Measurements from ENCODE around the gene KLC1.
"Not testable (repeated sequence)": the region's sequence is repeated elsewhere in the genome, so short reads cannot be mapped to it uniquely, and the experiment has no call there.

Gene KLC1

DNA sequence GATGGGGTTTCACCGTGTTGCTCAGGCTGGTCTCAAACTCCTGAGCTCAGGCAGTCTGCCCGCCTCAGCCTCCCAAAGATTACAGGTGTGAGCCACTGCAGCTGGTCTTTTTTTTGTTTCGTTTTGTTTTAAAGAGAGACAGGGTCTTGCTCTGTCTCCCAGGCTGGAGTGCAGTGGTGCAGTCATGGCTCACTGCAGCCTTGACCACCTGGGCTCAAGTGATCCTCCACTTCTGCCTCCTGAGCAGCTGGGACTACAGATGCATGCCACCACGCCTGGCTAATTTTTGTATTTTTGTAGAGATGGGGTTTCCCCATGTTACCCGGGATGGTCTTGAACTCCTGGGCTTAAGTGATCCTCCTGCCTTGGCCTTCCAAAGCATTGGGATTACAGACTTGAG lies 62.6 kb downstream of the KLC1 start:
- DNase-seq (ENCODE audit: low read depth): not testable (repeated sequence)

DNA sequence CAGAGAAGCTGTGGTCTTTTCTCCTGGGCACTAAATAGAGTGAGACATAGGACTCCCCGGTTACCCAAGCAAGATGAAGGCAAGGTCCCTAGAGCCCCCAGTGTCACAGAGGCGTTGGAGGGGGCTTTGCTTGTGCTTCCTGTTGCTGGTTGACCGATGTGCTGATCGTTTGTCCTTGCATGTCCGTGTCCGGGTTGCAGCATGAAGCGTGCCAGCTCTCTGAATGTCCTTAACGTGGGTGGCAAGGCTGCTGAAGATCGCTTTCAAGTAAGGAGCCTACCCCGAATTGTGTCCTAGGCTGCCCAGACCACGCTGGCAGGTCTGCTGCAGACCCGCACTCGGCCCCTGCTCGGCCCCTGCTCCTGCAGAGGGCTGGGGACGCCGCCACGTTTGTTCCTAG lies 63.1 kb downstream of the KLC1 start:
- no peak for DNase-seq (ENCODE audit: low read depth)

DNA sequence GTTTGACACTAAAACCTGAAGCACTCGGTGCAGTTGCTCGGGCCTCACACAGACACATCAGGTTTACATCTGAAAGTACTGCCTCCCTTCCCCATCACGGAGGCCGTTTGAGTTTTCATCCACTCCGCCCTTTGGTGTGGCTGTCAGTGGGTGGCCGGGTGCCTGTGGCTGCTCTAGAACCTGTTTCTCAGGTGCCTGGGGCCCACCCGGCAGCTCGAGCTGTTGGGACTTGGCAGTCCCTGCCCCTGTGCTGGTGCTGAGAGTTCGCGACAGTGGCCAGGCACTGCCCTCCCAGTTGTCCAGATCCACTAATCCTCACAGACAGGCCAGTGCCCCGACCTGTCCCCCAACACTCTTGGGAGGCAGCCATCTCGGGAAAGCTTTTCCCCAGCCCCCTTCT lies 63.9 kb downstream of the KLC1 start:
- DNase-seq (ENCODE audit: low read depth): no peak

- DNase-seq (ENCODE audit: low read depth): no peak
Measured at GRCh38 chr14:103693515-103693914, 64.5 kb downstream of the KLC1 start.

DNA sequence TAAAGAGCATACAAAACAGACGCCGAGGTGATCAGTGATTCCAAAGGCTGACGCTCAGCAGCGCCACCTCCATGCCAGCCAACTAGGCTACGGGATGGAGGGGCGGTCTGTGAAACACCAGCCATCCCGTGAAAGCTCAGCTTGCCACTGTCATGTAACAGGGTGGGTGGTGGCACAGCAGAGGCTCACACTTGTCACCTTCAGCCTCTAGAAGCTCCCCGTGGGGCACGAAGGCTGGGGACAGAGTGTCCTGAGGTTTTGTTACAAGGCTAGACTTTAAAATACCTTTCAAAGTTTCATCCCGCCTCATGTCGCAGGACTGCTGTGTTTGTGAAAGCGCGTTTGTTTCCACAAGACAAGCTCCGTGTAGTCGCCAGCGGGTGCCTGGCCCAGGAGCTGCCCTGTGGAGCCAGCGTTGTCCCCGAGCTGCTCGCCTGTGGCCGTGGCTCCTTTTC lies 65.6 kb downstream of the KLC1 start:
- DNase-seq (ENCODE audit: low read depth): no peak

- no peak for DNase-seq (ENCODE audit: low read depth)
Measured at GRCh38 chr14:103695296-103696069, 66.5 kb downstream of the KLC1 start.

DNA sequence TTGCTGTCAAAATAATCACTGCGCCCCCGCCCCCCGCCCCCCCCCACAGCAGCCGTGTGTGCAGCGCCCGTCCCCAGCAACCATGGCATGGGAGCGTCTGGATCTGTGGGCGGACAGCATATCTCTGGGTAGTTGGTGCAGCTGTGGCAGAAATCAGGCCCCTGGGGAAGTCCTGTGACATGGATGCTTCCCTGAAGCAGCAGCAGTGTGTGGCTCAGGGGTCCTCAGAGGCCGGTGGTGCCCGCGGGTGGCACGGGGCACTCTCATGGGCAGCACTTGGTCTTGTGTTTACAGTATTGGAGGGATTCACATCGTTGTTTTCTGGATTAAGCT lies 67.0 kb downstream of the KLC1 start:
- no peak for DNase-seq (ENCODE audit: low read depth)

- DNase-seq (ENCODE audit: low read depth): no peak
Measured at GRCh38 chr14:103696466-103697071, 67.6 kb downstream of the KLC1 start.

GRCh38 chr14:103697206-103697602 lies 68.2 kb downstream of the KLC1 start:
- DNase-seq (ENCODE audit: low read depth): no peak

DNA sequence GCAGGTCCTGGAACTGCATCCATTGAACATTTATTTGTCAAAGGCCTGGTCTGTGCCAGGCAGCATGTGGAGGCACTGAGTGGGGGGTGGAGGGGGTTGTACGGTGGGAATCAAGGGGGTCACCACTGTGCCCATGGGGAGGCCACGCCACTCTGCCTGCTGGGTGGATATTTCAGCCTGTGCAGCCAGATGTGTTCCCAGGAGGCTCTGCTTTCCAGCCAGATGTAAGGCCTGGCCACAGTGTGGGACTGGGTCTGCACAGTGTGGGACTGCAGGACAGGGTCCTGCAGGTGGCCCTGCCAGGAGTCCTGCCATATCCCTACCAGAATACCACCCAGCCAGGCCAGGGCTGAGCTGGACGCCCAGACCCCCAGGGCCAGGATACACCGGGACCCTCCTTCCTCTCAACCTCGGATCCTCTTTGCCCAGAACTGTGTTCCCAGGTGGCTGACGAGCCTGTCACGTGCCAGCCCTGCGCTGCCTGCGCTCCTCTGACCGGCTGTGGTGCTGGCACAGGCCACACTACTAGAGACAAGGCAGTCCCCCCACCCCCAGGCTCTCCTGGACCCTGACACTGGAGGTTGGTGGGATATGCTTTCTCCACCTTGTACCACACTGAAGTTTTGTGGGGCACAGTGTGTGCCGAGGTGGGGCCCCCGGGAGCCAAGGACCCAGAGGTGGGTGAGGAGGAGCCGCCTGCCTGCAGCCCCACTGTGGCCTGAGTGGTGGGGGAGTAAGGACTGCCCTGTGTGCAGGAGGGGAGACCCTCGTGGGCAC lies 68.8 kb downstream of the KLC1 start:
- DNase-seq (ENCODE audit: low read depth): no peak

GRCh38 chr14:103698380-103699260 lies 69.6 kb downstream of the KLC1 start:
- DNase-seq (ENCODE audit: low read depth): no peak

DNA sequence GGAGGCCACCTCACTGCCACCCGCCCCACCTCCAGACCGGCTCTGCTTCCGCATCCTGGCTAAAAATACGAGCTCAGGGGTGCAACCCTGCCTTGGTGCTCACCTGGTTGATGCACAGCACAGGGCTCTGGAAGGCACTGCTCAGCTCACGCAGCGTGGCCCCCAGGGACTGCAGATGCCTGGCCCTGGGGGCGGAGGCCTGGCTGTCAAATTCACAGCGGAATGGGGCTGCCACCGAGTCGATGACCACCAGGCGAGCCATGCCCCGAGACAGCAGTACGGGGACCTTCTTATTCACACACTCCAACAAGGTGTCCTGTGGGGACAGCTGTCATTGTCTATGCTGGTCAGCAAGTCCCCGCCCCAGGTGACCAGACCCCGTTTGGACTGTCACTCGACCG lies 70.2 kb downstream of the KLC1 start:
- DNase-seq (ENCODE audit: low read depth): no peak

- no peak for DNase-seq (ENCODE audit: low read depth)
Measured at GRCh38 chr14:103699901-103700752, 71.1 kb downstream of the KLC1 start.

DNA sequence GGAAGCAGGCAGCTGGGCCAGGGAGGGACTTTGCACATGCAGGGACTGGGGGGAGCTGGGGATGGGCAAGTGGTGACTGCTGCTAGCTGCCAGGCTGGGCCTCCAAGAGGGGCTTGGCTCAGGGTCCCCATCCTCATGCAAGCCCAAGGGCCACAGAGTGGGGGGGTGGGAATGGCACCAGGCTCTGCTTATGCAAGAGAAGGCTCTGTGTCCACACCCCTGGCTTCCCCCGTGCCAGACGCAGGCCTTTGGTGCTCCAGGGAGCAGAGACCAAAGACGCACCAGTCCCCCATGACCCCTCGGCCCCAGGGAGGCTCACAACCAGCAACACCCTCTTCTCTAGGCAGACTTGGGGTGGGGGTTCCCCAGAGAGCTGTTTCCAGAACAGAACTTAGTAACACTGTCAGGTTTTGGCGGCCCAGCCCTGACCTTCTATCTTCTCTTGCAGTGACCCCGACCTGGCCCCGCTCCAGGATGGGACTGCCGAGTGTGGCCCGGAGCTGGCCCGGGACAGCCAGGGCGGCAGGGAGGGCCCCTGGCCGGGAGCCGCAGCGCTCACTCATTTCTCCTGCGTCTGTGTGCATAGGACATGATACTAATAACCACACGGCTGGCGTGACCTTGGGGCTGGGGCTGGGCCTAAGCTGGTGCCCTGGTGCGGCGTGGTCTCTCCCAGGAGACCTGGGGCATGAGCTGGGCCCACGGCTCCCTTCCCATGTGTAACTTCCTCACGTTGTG lies 71.9 kb downstream of the KLC1 start:
- DNase-seq (ENCODE audit: low read depth): no peak

DNA sequence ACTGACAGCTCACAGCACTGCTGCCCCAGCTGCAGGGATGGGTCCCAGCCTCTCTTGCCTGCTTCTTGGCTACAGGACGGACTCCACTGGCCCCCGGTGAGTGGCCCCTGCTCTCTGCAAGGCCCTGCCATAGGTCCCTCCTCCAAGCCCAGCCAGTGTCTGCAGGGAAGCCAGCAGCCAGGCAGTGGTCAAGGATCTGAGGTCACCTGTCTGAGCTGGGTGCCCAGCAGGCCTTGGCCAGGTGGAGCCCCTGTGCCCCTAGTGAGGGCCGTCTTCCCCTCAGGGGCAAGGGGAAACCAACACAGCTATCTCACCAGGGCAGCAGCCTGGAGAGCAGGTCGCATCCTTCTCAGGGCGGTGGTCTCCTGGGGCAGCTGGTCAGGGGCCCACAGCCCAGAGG lies 73.1 kb downstream of the KLC1 start:
- no peak for DNase-seq (ENCODE audit: low read depth)

GRCh38 chr14:103702497-103703432 lies 73.8 kb downstream of the KLC1 start:
- no peak for DNase-seq (ENCODE audit: low read depth)

GRCh38 chr14:103703433-103704385 lies 74.7 kb downstream of the KLC1 start:
- no peak for DNase-seq (ENCODE audit: low read depth)

- no peak for DNase-seq (ENCODE audit: low read depth)
Measured at GRCh38 chr14:103704708-103705107, 75.7 kb downstream of the KLC1 start.

All from ELR (cell line).